Naive thymus-derived CD8-positive, alpha-beta T cell (primary cell): ENCODE results near the gene DKK3. TPM values are rescaled to one million over a fixed set of nuclear protein-coding genes. Genes with fewer than 3 reads are reported as not detected.

Experiments
- ATAC-seq, 2 donors: fragments of 150-1000 bp; cut with Tn5 transposase in 1 of 2; sonication (Bioruptor Pico), chemical (Tn5 transposase) in 1 of 2; 1 replicate in 1 of 2; 2 replicates in 1 of 2; pipeline ENCODE4 v1.10.0; 2021; ENCODE audit warnings: mild to moderate bottlenecking in 2 of 2, moderate library complexity in 2 of 2
- POLR2A ChIA-PET: fragments of 350-600 bp; sonication (Branson Sonifier 250); formaldehyde crosslinking; loops from one replicate; lab custom pipeline; 2021; ENCODE audit warnings: antibody characterized with exemption; lab: Charles Lee
- DNase-seq, 10 donors: peaks; one replicate each; pipeline versions ENCODE4 v3.0.0 to v3.0.0-alpha.2; 2020 to 2022
- H3K27ac Mint-ChIP-seq, 10 donors: one replicate each; pipeline ENCODE4 v1.8.0; 2020 to 2022; ENCODE audit warnings: mild to moderate bottlenecking in 10 of 10, mixed read lengths in 10 of 10, moderate library complexity in 4 of 10, inconsistent platforms in 1 of 10
- H3K27me3 Mint-ChIP-seq, 5 donors: one replicate each; pipeline ENCODE4 v1.8.0; 2021 to 2022; ENCODE audit warnings: mixed read lengths in 5 of 5
- H3K36me3 Mint-ChIP-seq, 3 donors: one replicate each; pipeline ENCODE4 v1.8.0; 2020 to 2022; ENCODE audit warnings: mixed read lengths in 3 of 3, mild to moderate bottlenecking in 2 of 3, inconsistent platforms in 1 of 3
- H3K4me1 Mint-ChIP-seq, 4 donors: one replicate each; pipeline ENCODE4 v1.8.0; 2021 to 2022; ENCODE audit warnings: mixed read lengths in 4 of 4
- H3K4me3 Mint-ChIP-seq, 10 donors: one replicate each; pipeline ENCODE4 v1.8.0; 2020 to 2022; ENCODE audit warnings: mild to moderate bottlenecking in 10 of 10, mixed read lengths in 10 of 10, moderate library complexity in 6 of 10, inconsistent platforms in 1 of 10
- H3K9me3 Mint-ChIP-seq, 9 donors: one replicate each; pipeline ENCODE4 v1.8.0; 2020 to 2022; ENCODE audit warnings: mixed read lengths in 9 of 9, mild to moderate bottlenecking in 3 of 9, inconsistent platforms in 1 of 9, moderate library complexity in 1 of 9
- polyA plus RNA-seq, 3 donors: library from polyadenylated mRNA; unstranded; fragments of 300-500 nt; fragmentation: Illumina TruSeq; gene quantifications; one replicate each; pipeline ENCODE4 v1.2.3, GENCODE V29; 2021
- total RNA-seq, 8 experiments: library from RNA in 2 of 8; stranded (reverse) in 2 of 8; gene quantifications; one replicate each; pipeline ENCODE4 v1.2.3 and lab custom pipeline; 2021 to 2026

Gene DKK3
- total and polyA plus RNA-seq, 5 experiments from 2014 or later: 2.3 to 10.8 (median 8.6) TPM

- Mint-ChIP-seq H3K9me3 (no peaks in the 10 kb centered on the region), H3K36me3 (no peaks in the 10 kb centered on the region), H3K4me3 (peak overlapping the region; percentile 54 to 85 (median 77)), H3K27ac (peak overlapping the region in 1 of 10 donors; percentile 44), H3K27me3 (peaks cover 51 to 85% (median 65%) of the 10 kb centered on the region in 5 donors), H3K4me1 (peaks cover 11 to 25% (median 17%) of the 10 kb centered on the region in 4 donors)
- DNase-seq (no peak), ATAC-seq (no peak)
- POLR2A ChIA-PET: interaction anchor here (3.7 kb wide), 1 partner anchor 14 kb away, joined by 15 read pairs; no protein-coding TSS in a partner anchor
These were observed 1.3 kb upstream of the DKK3 start for GRCh38 chr11:12009617-12010321.

GRCh38 chr11:12008790-12009616 lies 577 bp upstream of the DKK3 start:
- peaks cover 11 to 25% (median 17%) of the 10 kb centered on the region in 4 donors for H3K4me1 Mint-ChIP-seq
- H3K27me3 Mint-ChIP-seq: peaks cover 45 to 85% (median 66%) of the 10 kb centered on the region in 5 donors
- H3K36me3 Mint-ChIP-seq: no peaks in the 10 kb centered on the region
- POLR2A ChIA-PET: interaction anchor here (3.7 kb wide), 1 partner anchor 13 kb away, joined by 15 read pairs; no protein-coding TSS in a partner anchor
- H3K9me3 Mint-ChIP-seq: no peaks in the 10 kb centered on the region
- peak in 1 of 10 donors; percentile 6 for DNase-seq
- H3K27ac Mint-ChIP-seq: peak overlapping the region in 1 of 10 donors; percentile 44
- peak overlapping the region; percentile 65 to 85 (median 77) for H3K4me3 Mint-ChIP-seq
- ATAC-seq: peak; percentile 65 to 74

DNA sequence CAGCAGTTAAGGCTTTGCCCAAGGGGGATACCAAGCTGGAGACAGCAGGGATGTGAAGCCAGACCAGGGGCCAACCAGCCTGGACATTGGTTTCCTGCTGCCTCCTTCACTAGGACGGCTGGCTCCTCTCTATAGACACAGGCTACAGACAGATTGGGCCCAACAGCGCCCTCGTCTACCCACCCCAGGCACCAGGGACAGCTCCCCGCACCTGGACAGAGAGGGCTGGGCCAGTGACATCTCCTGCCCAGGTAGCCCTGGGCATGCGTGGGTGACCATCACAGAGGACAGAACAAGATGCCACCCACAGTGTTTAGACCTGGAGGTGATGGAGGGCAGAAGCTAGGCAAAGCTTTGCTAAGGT lies 1.2 kb downstream of the DKK3 start:
- POLR2A ChIA-PET: interaction anchor here (0.9 to 3.7 kb wide), 2 partner anchors 10 to 11 kb away, joined by 3 to 15 read pairs; no protein-coding TSS in a partner anchor
- Mint-ChIP-seq H3K27me3 (peaks cover 42 to 91% (median 69%) of the 10 kb centered on the region in 5 donors), H3K9me3 (no peaks in the 10 kb centered on the region), H3K4me3 (peak overlapping the region in 9 of 10 donors; percentile 55 to 81 (median 67)), H3K4me1 (peaks cover 8 to 25% (median 17%) of the 10 kb centered on the region in 4 donors), H3K36me3 (no peaks in the 10 kb centered on the region), H3K27ac (peak overlapping the region in 2 of 10 donors; percentile 75 to 79)
- no peak for ATAC-seq
- no peak for DNase-seq

DNA sequence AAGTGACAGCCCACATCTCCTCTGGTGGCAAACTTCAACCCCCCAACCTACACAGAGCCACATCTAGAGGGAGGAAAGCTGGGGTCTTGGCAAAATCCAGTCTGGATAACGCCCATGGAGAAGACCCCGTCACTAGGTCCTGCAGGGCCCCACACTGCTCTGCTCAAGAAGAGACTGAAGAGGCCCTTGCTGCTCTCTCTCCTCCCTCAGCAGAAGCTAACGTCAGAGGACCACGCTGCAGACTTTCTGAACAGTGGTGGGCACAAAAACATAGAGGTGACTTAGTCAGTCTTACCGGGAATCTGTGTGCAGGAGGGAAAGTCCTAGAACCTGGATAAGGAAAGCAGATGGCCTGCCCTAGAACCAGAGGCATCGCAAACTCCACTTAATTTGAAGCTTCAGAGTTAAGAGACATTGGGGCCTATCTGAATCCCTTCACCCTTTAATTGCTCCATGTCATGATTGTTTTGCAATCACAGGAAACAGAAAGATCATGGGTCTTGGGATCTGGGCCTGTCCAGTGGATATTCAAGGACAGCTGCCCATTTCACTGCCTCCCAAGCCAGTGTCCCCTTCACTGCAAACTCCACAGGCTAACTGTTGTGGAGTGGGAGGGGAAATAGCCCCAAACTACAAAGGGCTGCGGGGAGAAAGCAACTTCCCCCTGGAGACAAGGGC lies 1.7 kb downstream of the DKK3 start:
- DNase-seq (no peak), ATAC-seq (no peak)
- Mint-ChIP-seq H3K4me3 (peak overlapping the region in 5 of 10 donors; percentile 55 to 81 (median 75)), H3K9me3 (no peaks in the 10 kb centered on the region), H3K27ac (no peak overlapping the region), H3K4me1 (peaks cover 8 to 25% (median 17%) of the 10 kb centered on the region in 4 donors), H3K27me3 (peaks cover 45 to 96% (median 67%) of the 10 kb centered on the region in 5 donors), H3K36me3 (no peaks in the 10 kb centered on the region)
- POLR2A ChIA-PET: interaction anchor here (0.9 to 3.7 kb wide), 2 partner anchors 9 to 11 kb away, joined by 3 to 15 read pairs; no protein-coding TSS in a partner anchor

GRCh38 chr11:12005476-12005875 lies 3.0 kb downstream of the DKK3 start:
- ATAC-seq (no peak), DNase-seq (no peak)
- Mint-ChIP-seq H3K27ac (no peak overlapping the region), H3K4me1 (peaks cover 8 to 25% (median 17%) of the 10 kb centered on the region in 4 donors), H3K36me3 (no peaks in the 10 kb centered on the region), H3K9me3 (no peaks in the 10 kb centered on the region), H3K27me3 (peaks cover 43 to 95% (median 66%) of the 10 kb centered on the region in 5 donors), H3K4me3 (no peak overlapping the region)
- POLR2A ChIA-PET: no interaction called here

DNA sequence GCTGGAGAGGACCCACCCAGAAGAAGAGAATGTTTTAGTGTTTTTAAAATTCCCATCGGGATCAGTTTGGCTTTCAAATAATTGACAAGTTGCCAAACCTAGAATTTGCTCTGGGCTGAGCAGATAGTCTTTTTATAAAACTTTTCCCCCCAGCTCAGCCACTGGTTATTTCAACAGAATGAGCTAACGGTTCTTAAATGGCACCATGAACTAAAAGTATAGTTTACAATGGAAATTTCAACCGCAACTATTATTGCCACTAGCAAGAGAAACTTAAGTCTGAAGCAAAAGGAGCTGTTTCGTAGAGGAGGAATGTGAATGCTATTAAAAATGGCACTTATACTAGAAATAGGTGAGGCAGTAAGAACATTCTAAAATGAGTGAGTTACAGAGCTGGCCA lies 3.4 kb downstream of the DKK3 start:
- Mint-ChIP-seq H3K9me3 (no peaks in the 10 kb centered on the region), H3K4me3 (no peak overlapping the region), H3K36me3 (no peaks in the 10 kb centered on the region), H3K27ac (peak overlapping the region in 1 of 10 donors; percentile 53), H3K27me3 (peaks cover 40 to 91% (median 62%) of the 10 kb centered on the region in 5 donors), H3K4me1 (peaks cover 8 to 25% (median 17%) of the 10 kb centered on the region in 4 donors)
- ATAC-seq (no peak), DNase-seq (no peak)
- POLR2A ChIA-PET: no interaction called here

DNA sequence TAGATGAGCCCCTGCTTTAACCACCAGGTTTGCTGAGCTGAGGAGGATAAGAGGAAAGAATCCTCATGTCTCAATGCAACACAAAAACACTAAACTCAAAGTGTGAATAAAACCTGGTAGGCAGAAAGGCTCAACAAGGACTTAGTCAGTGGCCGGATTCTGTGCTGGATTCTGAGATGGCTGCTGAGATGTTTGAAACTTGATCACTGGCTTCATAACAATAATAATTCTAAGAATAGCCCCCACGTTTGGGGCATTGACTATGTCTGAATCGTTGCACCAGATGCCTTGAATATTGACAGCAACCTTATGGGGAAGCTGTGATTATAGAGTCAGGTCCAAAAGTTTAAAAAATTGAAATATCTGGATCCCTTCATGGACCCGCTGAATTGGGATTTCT lies 4.6 kb downstream of the DKK3 start:
- DNase-seq: no peak
- Mint-ChIP-seq H3K27ac (no peak overlapping the region), H3K4me3 (no peak overlapping the region), H3K9me3 (no peaks in the 10 kb centered on the region), H3K4me1 (peaks cover 5 to 18% (median 15%) of the 10 kb centered on the region in 4 donors), H3K36me3 (no peaks in the 10 kb centered on the region), H3K27me3 (peaks cover 35 to 79% (median 55%) of the 10 kb centered on the region in 5 donors)
- POLR2A ChIA-PET: no interaction called here
- no peak for ATAC-seq

- H3K9me3 Mint-ChIP-seq: no peaks in the 10 kb centered on the region
- H3K27me3 Mint-ChIP-seq: peaks cover 34 to 74% (median 52%) of the 10 kb centered on the region in 5 donors
- POLR2A ChIA-PET: no interaction called here
- H3K36me3 Mint-ChIP-seq: no peaks in the 10 kb centered on the region
- H3K4me3 Mint-ChIP-seq: no peak overlapping the region
- H3K27ac Mint-ChIP-seq: no peak overlapping the region
- H3K4me1 Mint-ChIP-seq: peaks cover 4 to 18% (median 14%) of the 10 kb centered on the region in 4 donors
- no peak for DNase-seq
- no peak for ATAC-seq
These were observed 5.1 kb downstream of the DKK3 start for GRCh38 chr11:12003336-12003735.

GRCh38 chr11:12001186-12001585 lies 7.2 kb downstream of the DKK3 start:
- H3K27ac Mint-ChIP-seq: no peak overlapping the region
- peaks cover 20 to 64% (median 41%) of the 10 kb centered on the region in 5 donors for H3K27me3 Mint-ChIP-seq
- POLR2A ChIA-PET: no interaction called here
- no peaks in the 10 kb centered on the region for H3K36me3 Mint-ChIP-seq
- DNase-seq (no peak), ATAC-seq (no peak)
- no peaks in the 10 kb centered on the region for H3K9me3 Mint-ChIP-seq
- H3K4me3 Mint-ChIP-seq: no peak overlapping the region
- H3K4me1 Mint-ChIP-seq: peaks cover 0 to 13% (median 6%) of the 10 kb centered on the region in 4 donors

DNA sequence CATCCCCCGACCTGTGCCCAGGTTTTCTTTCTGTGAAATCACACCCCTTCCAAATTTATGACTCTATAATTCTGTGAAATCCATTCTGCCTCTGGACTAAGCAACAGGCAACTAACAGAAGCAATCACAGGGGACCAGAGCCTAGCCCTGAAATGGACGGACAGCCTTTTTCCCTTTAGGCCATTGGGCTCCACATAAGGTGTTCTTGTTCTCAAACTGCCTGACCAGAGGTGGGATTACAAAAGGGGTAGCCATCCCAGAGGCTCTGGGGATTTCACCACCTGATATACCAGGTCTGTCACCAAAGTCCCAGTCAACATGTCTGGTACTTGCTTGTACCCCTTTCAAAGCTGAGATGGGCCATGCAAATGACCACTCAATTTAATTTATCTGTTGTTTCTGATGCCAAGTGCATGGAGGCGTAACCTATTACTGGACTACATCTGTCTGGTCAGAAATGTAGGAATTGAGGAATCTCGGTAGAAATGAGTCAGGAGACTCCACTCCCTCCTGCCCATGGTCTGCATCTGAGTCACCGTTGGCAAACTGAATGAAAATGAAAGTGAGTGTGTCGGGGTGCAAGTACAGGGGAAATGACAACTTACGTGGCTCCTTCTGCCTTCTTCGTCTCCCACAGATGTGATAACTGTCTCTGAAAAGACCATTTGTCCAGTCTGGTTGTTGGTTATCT lies 10.2 kb downstream of the DKK3 start:
- peak overlapping the region in 5 of 10 donors; percentile 9 to 71 (median 15) for H3K27ac Mint-ChIP-seq
- peaks cover 0 to 17% (median 6%) of the 10 kb centered on the region in 4 donors for H3K4me1 Mint-ChIP-seq
- POLR2A ChIA-PET: interaction anchor here (1.0 kb wide), 1 partner anchor 9 kb away, joined by 3 read pairs; no protein-coding TSS in a partner anchor
- H3K36me3 Mint-ChIP-seq: no peaks in the 10 kb centered on the region
- peaks cover 13 to 49% (median 19%) of the 10 kb centered on the region in 5 donors for H3K27me3 Mint-ChIP-seq
- no peak for ATAC-seq
- no peak for DNase-seq
- H3K4me3 Mint-ChIP-seq: peak overlapping the region; percentile 3 to 70 (median 46)
- H3K9me3 Mint-ChIP-seq: no peaks in the 10 kb centered on the region

GRCh38 chr11:11997049-11997322 lies 11.4 kb downstream of the DKK3 start:
- no peak overlapping the region for H3K4me3 Mint-ChIP-seq
- H3K9me3 Mint-ChIP-seq: no peaks in the 10 kb centered on the region
- H3K36me3 Mint-ChIP-seq: no peaks in the 10 kb centered on the region
- H3K4me1 Mint-ChIP-seq: peaks cover 0 to 19% (median 6%) of the 10 kb centered on the region in 4 donors
- DNase-seq (no peak), ATAC-seq (no peak)
- peaks cover 11 to 36% (median 16%) of the 10 kb centered on the region in 5 donors for H3K27me3 Mint-ChIP-seq
- peak overlapping the region in 5 of 10 donors; percentile 3 to 90 (median 58) for H3K27ac Mint-ChIP-seq
- POLR2A ChIA-PET: interaction anchor here (1.0 kb wide), 1 partner anchor 10 kb away, joined by 3 read pairs; no protein-coding TSS in a partner anchor
